ENCODE measurements around the gene GNPNAT1.
A peak's percentile ranks its signal among the peaks of the same experiment; 100 is the strongest.

The GNPNAT1 gene

DNA sequence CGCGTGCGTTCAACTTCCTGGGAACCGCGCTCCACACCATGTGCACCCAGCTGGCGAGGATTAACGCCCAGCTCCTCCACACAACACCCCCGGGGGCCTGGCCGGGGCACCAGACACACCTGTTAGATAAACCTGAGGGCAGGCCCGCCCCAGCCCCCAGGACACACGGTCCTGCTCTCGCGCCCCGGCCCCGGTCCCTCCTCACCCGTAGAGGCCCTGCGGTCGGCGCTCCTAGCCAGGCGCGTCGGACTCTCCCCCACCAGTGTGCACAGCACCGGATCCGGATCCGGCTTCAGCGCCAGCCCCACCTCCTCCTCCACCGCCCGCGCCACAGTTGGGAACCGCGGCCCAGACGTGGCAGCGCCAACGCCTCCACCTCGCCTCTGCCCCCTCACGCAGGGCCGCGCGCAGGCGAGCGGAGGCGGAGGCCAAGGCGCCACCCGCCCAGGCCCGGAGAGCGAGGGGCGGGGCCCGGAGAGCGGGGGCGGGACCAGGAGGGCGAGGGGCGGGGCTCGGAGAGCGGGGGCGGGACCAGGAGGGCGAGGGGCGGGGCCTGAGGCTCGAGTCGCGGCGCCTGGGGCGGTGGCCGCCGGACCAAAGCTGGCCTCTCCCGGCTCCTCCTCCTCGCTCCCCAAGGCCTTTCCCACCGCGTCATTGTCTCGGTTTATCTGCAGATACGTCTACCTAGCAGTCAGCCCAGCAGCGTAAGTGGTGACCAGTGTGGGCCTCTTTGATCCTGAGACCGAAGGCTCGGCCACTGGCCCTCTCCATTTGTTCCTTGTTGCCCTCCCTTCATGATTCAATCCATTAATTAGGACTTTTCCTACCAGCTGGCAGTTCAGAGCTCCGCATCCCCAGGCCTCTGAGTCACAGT is at the start of gene GNPNAT1:
Gene GNPNAT1 (minus strand): TSS at position 385 of the 874 bp plus-strand sequence. CDS start 6,957 bp downstream, outside the sequence.
- TF ChIP-seq, protein P1, sequence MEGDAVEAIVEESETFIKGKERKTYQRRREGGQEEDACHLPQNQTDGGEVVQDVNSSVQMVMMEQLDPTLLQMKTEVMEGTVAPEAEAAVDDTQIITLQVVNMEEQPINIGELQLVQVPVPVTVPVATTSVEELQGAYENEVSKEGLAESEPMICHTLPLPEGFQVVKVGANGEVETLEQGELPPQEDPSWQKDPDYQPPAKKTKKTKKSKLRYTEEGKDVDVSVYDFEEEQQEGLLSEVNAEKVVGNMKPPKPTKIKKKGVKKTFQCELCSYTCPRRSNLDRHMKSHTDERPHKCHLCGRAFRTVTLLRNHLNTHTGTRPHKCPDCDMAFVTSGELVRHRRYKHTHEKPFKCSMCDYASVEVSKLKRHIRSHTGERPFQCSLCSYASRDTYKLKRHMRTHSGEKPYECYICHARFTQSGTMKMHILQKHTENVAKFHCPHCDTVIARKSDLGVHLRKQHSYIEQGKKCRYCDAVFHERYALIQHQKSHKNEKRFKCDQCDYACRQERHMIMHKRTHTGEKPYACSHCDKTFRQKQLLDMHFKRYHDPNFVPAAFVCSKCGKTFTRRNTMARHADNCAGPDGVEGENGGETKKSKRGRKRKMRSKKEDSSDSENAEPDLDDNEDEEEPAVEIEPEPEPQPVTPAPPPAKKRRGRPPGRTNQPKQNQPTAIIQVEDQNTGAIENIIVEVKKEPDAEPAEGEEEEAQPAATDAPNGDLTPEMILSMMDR (IDR thresholded peaks at IDR 0.05; ENCODE audit: low read depth, low read length) = no peak
- peak; percentile 78 for DNase-seq (ENCODE audit: extremely low read depth, low read depth)

DNA sequence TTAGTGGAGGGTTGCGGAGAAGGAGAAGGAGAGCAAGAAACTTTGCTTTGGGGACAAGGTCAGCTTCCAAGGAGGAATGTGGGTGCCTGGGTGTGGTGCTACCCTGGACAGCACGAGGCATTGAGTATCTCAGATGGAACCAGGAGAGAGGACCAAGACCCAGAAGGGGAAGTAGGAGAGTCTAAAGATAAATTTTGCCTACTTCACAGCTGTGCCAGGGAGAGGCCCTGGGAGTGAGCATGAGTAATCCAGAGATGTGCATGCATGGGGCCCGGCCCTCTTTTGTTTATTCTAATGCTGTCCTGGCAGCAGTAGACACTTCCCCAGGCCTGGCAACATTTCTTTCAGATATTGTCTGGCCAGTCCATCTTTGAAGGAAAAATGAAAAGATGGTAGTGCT is 49.5 kb upstream of the GNPNAT1 start:
- DNase-seq (ENCODE audit: extremely low read depth, low read depth) = no peak
- TF ChIP-seq, protein P1 (IDR thresholded peaks at IDR 0.05; ENCODE audit: low read depth, low read length) = no peak

DNA sequence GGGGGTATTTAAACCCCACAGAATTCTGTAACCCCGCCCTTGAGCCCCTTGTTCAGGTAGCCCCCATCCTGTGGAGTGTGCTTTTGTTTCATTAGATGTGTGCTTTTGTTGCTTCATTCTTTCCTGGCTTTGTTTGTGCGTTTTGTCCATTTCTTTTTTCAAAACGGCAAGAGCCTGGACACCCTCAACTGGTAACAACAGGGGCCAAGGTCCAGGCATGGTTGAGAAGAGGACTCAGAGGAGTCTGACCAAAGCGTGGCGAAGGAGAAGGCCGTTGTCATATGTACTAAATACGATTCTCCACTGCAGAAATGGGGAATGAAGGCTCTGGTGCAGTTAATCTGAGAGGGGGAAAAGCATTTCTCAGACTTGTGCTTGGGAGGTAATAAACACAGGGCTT is 46.0 kb upstream of the GNPNAT1 start:
- TF ChIP-seq, protein P1 (IDR thresholded peaks at IDR 0.05; ENCODE audit: low read depth, low read length) = no peak
- DNase-seq (ENCODE audit: extremely low read depth, low read depth) = no peak

DNA sequence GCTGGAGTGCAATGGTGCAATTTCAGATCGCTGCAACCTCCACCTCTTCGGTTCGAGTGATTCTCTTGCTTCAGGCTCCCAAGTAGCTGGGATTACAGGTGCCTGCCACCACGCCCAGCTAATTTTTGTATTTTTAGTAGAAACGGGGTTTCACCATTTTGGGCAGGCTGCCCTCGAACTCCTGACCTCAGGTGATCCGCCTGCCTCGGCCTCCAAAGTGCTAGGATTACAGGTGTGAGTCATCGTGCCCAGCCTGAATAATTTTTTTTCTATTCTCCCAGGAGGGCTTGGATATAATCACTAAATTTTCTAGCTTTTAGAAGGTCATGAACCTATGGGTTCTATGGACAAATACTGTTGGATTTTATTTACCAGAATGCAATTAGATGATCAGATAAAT is 44.7 kb upstream of the GNPNAT1 start:
- TF ChIP-seq, protein P1 (IDR thresholded peaks at IDR 0.05; ENCODE audit: low read depth, low read length) = no peak
- DNase-seq (ENCODE audit: extremely low read depth, low read depth) = no peak

DNA sequence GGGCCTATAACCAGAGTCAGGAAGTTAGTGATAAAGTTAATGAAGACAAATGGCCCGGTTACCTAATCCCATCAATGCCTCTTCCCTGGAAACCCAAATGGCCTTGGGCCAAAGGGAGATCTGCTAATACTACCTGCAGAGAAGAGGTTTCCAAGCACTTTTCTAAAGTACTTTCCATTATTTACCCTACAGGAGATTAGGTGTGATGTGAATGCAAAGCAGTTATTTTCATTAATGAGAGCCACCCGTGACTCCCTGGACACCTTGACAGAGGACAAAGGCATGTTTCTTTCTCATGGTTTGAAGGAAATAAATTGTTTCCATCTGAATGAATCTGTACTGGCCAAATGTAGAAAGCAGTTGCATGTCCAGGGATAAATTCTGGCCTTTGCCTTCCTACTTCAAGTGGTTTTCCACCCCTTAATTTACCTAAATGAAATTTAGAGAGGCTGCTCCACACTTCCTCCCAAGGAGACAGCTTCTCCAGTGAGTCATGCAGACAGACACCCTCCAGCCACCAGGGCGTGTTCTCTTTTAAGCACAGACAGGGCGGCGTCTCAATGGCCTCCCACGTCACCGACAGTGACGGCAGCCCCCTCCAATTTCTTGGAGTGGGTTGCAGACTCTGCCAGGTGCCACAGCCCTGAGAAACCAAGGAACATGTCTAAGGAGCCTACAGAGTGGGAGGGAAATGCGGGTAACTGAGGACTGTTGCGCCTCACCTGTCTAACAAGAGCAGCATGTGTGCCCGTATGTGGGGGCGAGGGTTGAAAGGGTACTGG is 43.9 kb upstream of the GNPNAT1 start:
- no peak for DNase-seq (ENCODE audit: extremely low read depth, low read depth)
- TF ChIP-seq, protein P1 (IDR thresholded peaks at IDR 0.05; ENCODE audit: low read depth, low read length) = no peak

DNA sequence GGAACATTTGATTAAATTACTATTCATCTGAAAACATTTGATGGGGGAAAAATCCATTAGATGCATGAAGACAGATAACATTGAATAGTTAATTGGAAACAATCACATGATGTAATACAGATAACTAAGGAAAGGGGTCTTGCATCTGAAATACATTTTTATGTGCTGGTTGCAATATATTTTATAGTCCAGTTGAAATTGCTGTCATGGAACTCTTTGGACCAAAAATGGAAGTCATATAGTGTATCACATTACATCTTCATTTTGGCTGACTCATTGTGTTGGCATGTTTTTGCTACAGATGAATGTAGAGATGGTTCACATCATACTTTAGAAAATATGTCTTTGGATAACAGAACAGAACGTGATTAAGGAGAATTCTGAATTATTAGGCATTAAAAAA is 43.0 kb upstream of the GNPNAT1 start:
- DNase-seq (ENCODE audit: extremely low read depth, low read depth) = no peak
- TF ChIP-seq, protein P1 (IDR thresholded peaks at IDR 0.05; ENCODE audit: low read depth, low read length) = no peak

DNA sequence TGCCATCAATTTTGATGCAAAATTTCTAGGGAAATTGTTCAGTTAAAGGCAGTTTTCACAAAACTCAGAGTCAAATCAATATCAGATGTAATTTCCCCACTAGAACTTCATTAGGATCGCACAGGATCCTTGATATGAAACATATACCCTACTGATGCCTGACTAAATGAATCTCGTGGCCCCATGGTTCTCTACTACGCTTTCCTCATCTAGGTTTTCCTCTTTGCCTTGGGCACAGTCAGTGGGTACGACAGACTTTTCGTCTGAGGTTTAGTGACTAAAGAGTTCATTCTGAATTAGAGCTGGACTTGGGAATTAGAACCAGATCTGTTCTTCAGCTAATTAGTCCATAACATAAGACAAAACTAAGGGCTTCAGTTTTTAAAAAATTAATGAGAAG is 42.5 kb upstream of the GNPNAT1 start:
- no peak for DNase-seq (ENCODE audit: extremely low read depth, low read depth)
- TF ChIP-seq, protein P1 (IDR thresholded peaks at IDR 0.05; ENCODE audit: low read depth, low read length) = no peak
